PC-9 (cell line): Measurements from ENCODE around the gene TRAPPC12.

ENCODE experiments used
- EZH2 ChIP-seq: fragments of 200-600 bp; sonication (generic); IDR thresholded peaks from 2 replicates; pipeline ENCODE4 v1.8.0; 2017; ENCODE audit warnings: antibody characterized with exemption, low read depth
- TF ChIP-seq, protein P1 (sequence below): fragments of 200-600 bp; sonication (generic); conservative IDR thresholded peaks from 2 replicates; pipeline ENCODE4 v1.6.1; 2017; ENCODE audit warnings: mixed run types, antibody characterized with exemption, mild to moderate bottlenecking, moderate library complexity

DNA sequence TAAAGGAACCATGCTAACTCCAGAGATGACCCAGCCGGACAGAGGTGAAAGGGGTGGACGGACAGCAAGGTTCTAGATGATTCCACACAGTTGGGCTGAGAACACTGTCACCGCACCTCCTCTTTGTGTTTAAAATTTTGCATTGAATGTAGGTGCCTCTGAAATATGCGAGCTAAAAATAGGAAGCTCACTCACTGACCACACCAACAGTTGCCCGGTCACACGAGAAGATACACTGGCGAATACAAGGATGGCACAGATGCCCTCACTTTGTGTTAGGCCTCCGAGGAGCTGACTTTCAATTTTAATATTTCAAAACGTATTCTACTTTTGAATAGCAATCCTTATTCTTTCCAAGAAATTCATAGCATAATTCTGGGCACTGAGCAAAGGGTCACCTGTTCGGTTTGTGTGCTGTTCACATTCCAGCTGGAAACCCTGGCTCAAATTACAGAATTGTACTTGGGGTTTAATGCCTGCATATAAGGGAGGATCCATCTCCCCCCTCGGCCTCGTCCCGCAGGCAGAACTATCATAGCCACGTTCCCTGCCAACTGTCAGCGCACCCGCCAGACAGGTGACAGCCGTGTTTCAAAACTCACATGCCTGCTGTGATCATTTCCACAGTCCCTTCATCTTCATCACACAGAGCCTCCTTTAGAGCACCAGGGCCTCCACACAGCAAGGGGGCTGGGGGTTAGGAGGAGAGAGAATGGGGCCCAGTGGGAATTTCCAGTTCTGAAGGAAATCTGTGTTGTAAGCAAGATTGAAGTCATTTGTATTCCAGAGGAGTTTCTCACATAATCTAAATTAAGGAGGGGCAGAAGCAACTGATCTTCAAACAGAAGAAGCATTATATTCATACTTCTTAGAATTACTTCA, 91.6 kb downstream of the TRAPPC12 start:
- TF ChIP-seq, protein P1, sequence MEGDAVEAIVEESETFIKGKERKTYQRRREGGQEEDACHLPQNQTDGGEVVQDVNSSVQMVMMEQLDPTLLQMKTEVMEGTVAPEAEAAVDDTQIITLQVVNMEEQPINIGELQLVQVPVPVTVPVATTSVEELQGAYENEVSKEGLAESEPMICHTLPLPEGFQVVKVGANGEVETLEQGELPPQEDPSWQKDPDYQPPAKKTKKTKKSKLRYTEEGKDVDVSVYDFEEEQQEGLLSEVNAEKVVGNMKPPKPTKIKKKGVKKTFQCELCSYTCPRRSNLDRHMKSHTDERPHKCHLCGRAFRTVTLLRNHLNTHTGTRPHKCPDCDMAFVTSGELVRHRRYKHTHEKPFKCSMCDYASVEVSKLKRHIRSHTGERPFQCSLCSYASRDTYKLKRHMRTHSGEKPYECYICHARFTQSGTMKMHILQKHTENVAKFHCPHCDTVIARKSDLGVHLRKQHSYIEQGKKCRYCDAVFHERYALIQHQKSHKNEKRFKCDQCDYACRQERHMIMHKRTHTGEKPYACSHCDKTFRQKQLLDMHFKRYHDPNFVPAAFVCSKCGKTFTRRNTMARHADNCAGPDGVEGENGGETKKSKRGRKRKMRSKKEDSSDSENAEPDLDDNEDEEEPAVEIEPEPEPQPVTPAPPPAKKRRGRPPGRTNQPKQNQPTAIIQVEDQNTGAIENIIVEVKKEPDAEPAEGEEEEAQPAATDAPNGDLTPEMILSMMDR, result no peak
- TF ChIP-seq EZH2, result no peak
